Large intestine (tissue), 3 donors: Measurements from ENCODE around the gene LRMDA. TPM values are rescaled to one million over a fixed set of nuclear protein-coding genes. Genes with fewer than 3 reads are reported as not detected.

Experiments used
- DNase-seq, 2 donors: peaks; one replicate each; pipeline versions ENCODE4 v3.0.0 to v3.0.0-alpha.2; 2013
- H3K27ac ChIP-seq: one replicate; pipeline ENCODE4 v1.5.1; 2013; ENCODE audit warnings: low read length
- H3K27me3 ChIP-seq: 2 replicates; pipeline ENCODE4 v1.6.1; 2013; ENCODE audit warnings: low read length; ENCODE audit not compliant: control insufficient read depth, insufficient read depth
- H3K36me3 ChIP-seq: 2 replicates; pipeline ENCODE4 v1.6.1; 2013; ENCODE audit warnings: low read length; ENCODE audit not compliant: control insufficient read depth, insufficient read depth
- H3K4me1 ChIP-seq: one replicate; pipeline ENCODE4 v1.6.1; 2013; ENCODE audit warnings: low read length; ENCODE audit not compliant: control insufficient read depth, insufficient read depth
- H3K4me3 ChIP-seq: one replicate; pipeline ENCODE4 v1.5.1; 2013; ENCODE audit warnings: low read length
- H3K9me3 ChIP-seq: one replicate; pipeline ENCODE4 v1.6.1; 2013; ENCODE audit warnings: mild to moderate bottlenecking, low read depth, low read length, moderate library complexity; ENCODE audit not compliant: control insufficient read depth
- WGBS: methylation state at CpG from one replicate; pipeline ENCODE4 v1.1.5; 2013; ENCODE audit warnings: low lambda C conversion rate; ENCODE audit not compliant: insufficient coverage; 5-methylcytosine and 5-hydroxymethylcytosine counted together
- polyA plus RNA-seq: library from polyadenylated mRNA; unstranded; fragments of 120-200 nt; gene quantifications from one replicate; pipeline ENCODE4 v1.2.1, GENCODE V29; 2013

Gene LRMDA
- polyA plus RNA-seq, 1 donor, result 5.3 TPM

- Histone ChIP-seq H3K27ac (no peak overlapping the region), H3K4me1 (no peaks in the 10 kb centered on the region), H3K36me3 (no peaks in the 10 kb centered on the region), H3K27me3 (peaks cover 2% of the 10 kb centered on the region), H3K9me3 (no peaks in the 10 kb centered on the region), H3K4me3 (no peak overlapping the region)
- no peak for DNase-seq
- WGBS, result no CpG with 5 or more reads among the region's 5 CpGs
Measured at GRCh38 chr10:76436401-76436811, 1005.0 kb downstream of the LRMDA start.

- 56% methylated on average over 1 of the region's 1 CpG for WGBS
Measured at GRCh38 chr10:76436981-76437380, 1005.6 kb downstream of the LRMDA start.

GRCh38 chr10:76440426-76440825 is 1009.0 kb downstream of the LRMDA start:
- 100% methylated on average over 1 of the region's 5 CpGs for WGBS
- Histone ChIP-seq H3K36me3 (no peaks in the 10 kb centered on the region), H3K27ac (no peak overlapping the region), H3K27me3 (peaks cover 2% of the 10 kb centered on the region), H3K4me3 (no peak overlapping the region), H3K4me1 (no peaks in the 10 kb centered on the region), H3K9me3 (no peaks in the 10 kb centered on the region)
- no peak for DNase-seq

More at GRCh38 chr10:76436981-76437380, 1005.6 kb downstream of the LRMDA start:
- DNase-seq, result no peak
- no peaks in the 10 kb centered on the region for H3K4me1 ChIP-seq
- H3K27me3 ChIP-seq, result peaks cover 2% of the 10 kb centered on the region
- H3K9me3 ChIP-seq, result no peaks in the 10 kb centered on the region
- no peaks in the 10 kb centered on the region for H3K36me3 ChIP-seq
- no peak overlapping the region for H3K27ac ChIP-seq
- no peak overlapping the region for H3K4me3 ChIP-seq

GRCh38 chr10:76442113-76442512 is 1010.7 kb downstream of the LRMDA start:
- Histone ChIP-seq H3K4me3 (no peak overlapping the region), H3K36me3 (no peaks in the 10 kb centered on the region), H3K4me1 (no peaks in the 10 kb centered on the region), H3K9me3 (no peaks in the 10 kb centered on the region), H3K27ac (no peak overlapping the region), H3K27me3 (peaks cover 2% of the 10 kb centered on the region)
- no peak for DNase-seq
- 93% methylated on average over 3 of the region's 5 CpGs for WGBS

- no peak for DNase-seq
- H3K4me1 ChIP-seq, result no peaks in the 10 kb centered on the region
- no peak overlapping the region for H3K4me3 ChIP-seq
- WGBS, result 90% methylated on average over 2 of the region's 6 CpGs
- H3K9me3 ChIP-seq, result no peaks in the 10 kb centered on the region
- H3K27me3 ChIP-seq, result peaks cover 2% of the 10 kb centered on the region
- no peaks in the 10 kb centered on the region for H3K36me3 ChIP-seq
- no peak overlapping the region for H3K27ac ChIP-seq
Measured at GRCh38 chr10:76444034-76444800, 1012.8 kb downstream of the LRMDA start.

GRCh38 chr10:76447578-76447977 is 1016.2 kb downstream of the LRMDA start:
- Histone ChIP-seq H3K36me3 (no peaks in the 10 kb centered on the region), H3K9me3 (no peaks in the 10 kb centered on the region), H3K27me3 (no peaks in the 10 kb centered on the region), H3K27ac (no peak overlapping the region), H3K4me3 (no peak overlapping the region), H3K4me1 (no peaks in the 10 kb centered on the region)
- WGBS, result no CpG with 5 or more reads among the region's 1 CpG
- no peak for DNase-seq

GRCh38 chr10:76451911-76452310 is 1020.5 kb downstream of the LRMDA start:
- Histone ChIP-seq H3K27me3 (no peaks in the 10 kb centered on the region), H3K36me3 (no peaks in the 10 kb centered on the region), H3K4me1 (no peaks in the 10 kb centered on the region), H3K9me3 (no peaks in the 10 kb centered on the region), H3K27ac (no peak overlapping the region), H3K4me3 (no peak overlapping the region)
- DNase-seq, result no peak
- no CpG with 5 or more reads among the region's 2 CpGs for whole genome bisulfite sequencing

- H3K27me3 ChIP-seq, result no peaks in the 10 kb centered on the region
- 60% methylated on average over 1 of the region's 1 CpG for WGBS
- H3K9me3 ChIP-seq, result no peaks in the 10 kb centered on the region
- DNase-seq, result no peak
- no peaks in the 10 kb centered on the region for H3K36me3 ChIP-seq
- H3K4me1 ChIP-seq, result no peaks in the 10 kb centered on the region
- no peak overlapping the region for H3K4me3 ChIP-seq
- H3K27ac ChIP-seq, result no peak overlapping the region
Measured at GRCh38 chr10:76453332-76453731, 1021.9 kb downstream of the LRMDA start.

GRCh38 chr10:76453997-76454396 is 1022.6 kb downstream of the LRMDA start:
- no peaks in the 10 kb centered on the region for H3K27me3 ChIP-seq
- no peak overlapping the region for H3K4me3 ChIP-seq
- no peaks in the 10 kb centered on the region for H3K36me3 ChIP-seq
- H3K4me1 ChIP-seq, result no peaks in the 10 kb centered on the region
- no peak for DNase-seq
- no peaks in the 10 kb centered on the region for H3K9me3 ChIP-seq
- no peak overlapping the region for H3K27ac ChIP-seq
- WGBS, result 64% methylated on average over 2 of the region's 4 CpGs

- Histone ChIP-seq H3K27me3 (no peaks in the 10 kb centered on the region), H3K4me3 (no peak overlapping the region), H3K27ac (no peak overlapping the region), H3K36me3 (no peaks in the 10 kb centered on the region), H3K4me1 (no peaks in the 10 kb centered on the region), H3K9me3 (no peaks in the 10 kb centered on the region)
- WGBS, result no CpG with 5 or more reads among the region's 5 CpGs
- no peak for DNase-seq
Measured at GRCh38 chr10:76454506-76455140, 1023.2 kb downstream of the LRMDA start.
